Lower lobe of right lung (tissue), 2 donors: Measurements from ENCODE around the gene GALM. TPM values are rescaled to one million over a fixed set of nuclear protein-coding genes. Genes with fewer than 3 reads are reported as not detected.

Experiments used
- ATAC-seq, 2 donors: fragments of 200-7000 bp; cut with Tn5 transposase; one replicate each; pipeline ENCODE4 v1.9.1; 2020 to 2022; ENCODE audit warnings: mild to moderate bottlenecking in 2 of 2, moderate library complexity in 2 of 2
- DNase-seq: peaks from one replicate; pipeline ENCODE4 v3.0.0-alpha.2; 2020
- H3K27ac ChIP-seq: fragments of 200-600 bp; one replicate; pipeline ENCODE4 v1.8.0; 2022
- H3K27me3 ChIP-seq: fragments of 200-600 bp; one replicate; pipeline ENCODE4 v1.8.0; 2022; ENCODE audit warnings: low read depth
- H3K36me3 ChIP-seq: fragments of 200-600 bp; one replicate; pipeline ENCODE4 v1.8.0; 2022; ENCODE audit warnings: mild to moderate bottlenecking
- H3K4me1 ChIP-seq: fragments of 200-600 bp; one replicate; pipeline ENCODE4 v1.8.0; 2022
- H3K4me3 ChIP-seq: fragments of 200-600 bp; one replicate; pipeline ENCODE4 v1.8.0; 2022; ENCODE audit warnings: mild to moderate bottlenecking
- H3K9me3 ChIP-seq: fragments of 200-600 bp; one replicate; pipeline ENCODE4 v1.8.0; 2022
- intact Hi-C: fragments of 100-400 bp; cut with DNase I; formaldehyde crosslinking; loops from one replicate; pipeline ENCODE4 v1.11.0; 2022
- total RNA-seq: library from RNA; stranded (reverse); fragmentation: NEBNext Ultra II Directional; extraction: Animal tissue kit (Norgen Biotek cat#: 25700); gene quantifications from one replicate; pipeline ENCODE4 v1.2.1, GENCODE V29; 2021
- TF ChIP-seq, protein P1 (sequence below): fragments of 200-600 bp; IDR thresholded peaks from one replicate; pipeline ENCODE4 v1.8.0; 2022; ENCODE audit warnings: antibody characterized with exemption, mild to moderate bottlenecking
- donor health status: DM: no; HTN: yes; CAD: no; lungs with severe emphysema.

GALM gene
- total RNA-seq, 1 donor from 2014 or later, result 17.7 TPM

DNA sequence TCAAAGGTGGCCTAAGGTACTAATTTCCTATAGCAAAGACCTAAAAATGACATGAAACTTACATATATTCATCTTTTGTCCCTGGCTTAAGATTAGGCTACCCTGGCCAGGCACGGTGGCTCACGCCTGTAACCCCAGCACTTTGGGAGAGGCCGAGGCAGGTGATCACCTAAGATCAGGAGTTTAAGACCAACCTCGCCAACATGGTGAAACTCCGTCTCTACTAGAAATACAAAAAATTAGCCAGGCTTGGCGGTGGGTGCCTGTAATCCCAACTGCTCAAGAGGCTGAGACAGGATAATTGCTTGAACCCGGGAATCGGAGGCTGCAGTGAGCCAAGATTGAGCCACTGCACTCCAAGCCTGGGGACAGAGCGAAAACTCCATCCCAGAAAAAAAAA lies 79.4 kb downstream of the GALM start:
- Histone ChIP-seq H3K27me3 (no peaks in the 10 kb centered on the region), H3K36me3 (peaks cover 89% of the 10 kb centered on the region), H3K4me1 (peaks cover 60% of the 10 kb centered on the region), H3K27ac (no peak overlapping the region), H3K9me3 (no peaks in the 10 kb centered on the region), H3K4me3 (no peak overlapping the region)
- TF ChIP-seq, protein P1, sequence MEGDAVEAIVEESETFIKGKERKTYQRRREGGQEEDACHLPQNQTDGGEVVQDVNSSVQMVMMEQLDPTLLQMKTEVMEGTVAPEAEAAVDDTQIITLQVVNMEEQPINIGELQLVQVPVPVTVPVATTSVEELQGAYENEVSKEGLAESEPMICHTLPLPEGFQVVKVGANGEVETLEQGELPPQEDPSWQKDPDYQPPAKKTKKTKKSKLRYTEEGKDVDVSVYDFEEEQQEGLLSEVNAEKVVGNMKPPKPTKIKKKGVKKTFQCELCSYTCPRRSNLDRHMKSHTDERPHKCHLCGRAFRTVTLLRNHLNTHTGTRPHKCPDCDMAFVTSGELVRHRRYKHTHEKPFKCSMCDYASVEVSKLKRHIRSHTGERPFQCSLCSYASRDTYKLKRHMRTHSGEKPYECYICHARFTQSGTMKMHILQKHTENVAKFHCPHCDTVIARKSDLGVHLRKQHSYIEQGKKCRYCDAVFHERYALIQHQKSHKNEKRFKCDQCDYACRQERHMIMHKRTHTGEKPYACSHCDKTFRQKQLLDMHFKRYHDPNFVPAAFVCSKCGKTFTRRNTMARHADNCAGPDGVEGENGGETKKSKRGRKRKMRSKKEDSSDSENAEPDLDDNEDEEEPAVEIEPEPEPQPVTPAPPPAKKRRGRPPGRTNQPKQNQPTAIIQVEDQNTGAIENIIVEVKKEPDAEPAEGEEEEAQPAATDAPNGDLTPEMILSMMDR, result no peak
- ATAC-seq (no peak), DNase-seq (no peak)
- intact Hi-C loops, result no loop called here

DNA sequence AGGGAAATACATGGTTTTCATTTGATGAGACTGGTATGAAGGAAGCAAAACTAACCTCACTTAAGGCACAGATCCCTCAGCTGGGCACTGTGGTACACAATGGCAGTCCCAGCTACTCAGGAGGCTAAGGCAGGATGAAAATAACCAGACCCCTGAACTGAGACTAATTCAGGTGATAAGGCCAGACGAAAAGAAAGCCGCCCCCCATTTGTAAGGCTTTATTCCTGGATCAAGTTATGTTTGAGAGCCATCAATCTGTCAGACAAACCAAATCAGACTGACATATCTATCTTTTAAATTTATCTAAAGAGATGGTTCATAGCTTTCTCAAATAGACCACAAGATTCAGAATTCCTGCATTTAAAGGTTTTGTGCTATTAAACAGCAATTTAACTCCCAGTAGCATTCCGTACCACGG lies 81.1 kb downstream of the GALM start:
- Histone ChIP-seq H3K4me1 (peaks cover 60% of the 10 kb centered on the region), H3K36me3 (peaks cover 80% of the 10 kb centered on the region), H3K27ac (no peak overlapping the region), H3K4me3 (no peak overlapping the region), H3K27me3 (no peaks in the 10 kb centered on the region), H3K9me3 (no peaks in the 10 kb centered on the region)
- DNase-seq (no peak), ATAC-seq (no peak)
- TF ChIP-seq, protein P1, result no peak
- intact Hi-C loops, result no loop called here

- no peaks in the 10 kb centered on the region for H3K9me3 ChIP-seq
- peaks cover 72% of the 10 kb centered on the region for H3K36me3 ChIP-seq
- intact Hi-C loops, result no loop called here
- H3K4me3 ChIP-seq, result no peak overlapping the region
- DNase-seq (no peak), ATAC-seq (no peak)
- H3K27ac ChIP-seq, result peak overlapping the region; percentile 18
- TF ChIP-seq, protein P1, result no peak
- H3K4me1 ChIP-seq, result peaks cover 60% of the 10 kb centered on the region
- no peaks in the 10 kb centered on the region for H3K27me3 ChIP-seq
Observed at GRCh38 chr2:38747819-38748218, 81.9 kb downstream of the GALM start.

GRCh38 chr2:38748391-38748790 lies 82.5 kb downstream of the GALM start:
- DNase-seq (no peak), ATAC-seq (no peak)
- TF ChIP-seq, protein P1, result no peak
- peak overlapping the region; percentile 87 for H3K4me3 ChIP-seq
- H3K4me1 ChIP-seq, result peaks cover 60% of the 10 kb centered on the region
- no peaks in the 10 kb centered on the region for H3K27me3 ChIP-seq
- H3K36me3 ChIP-seq, result peaks cover 66% of the 10 kb centered on the region
- intact Hi-C loops, result no loop called here
- H3K9me3 ChIP-seq, result no peaks in the 10 kb centered on the region
- H3K27ac ChIP-seq, result peak overlapping the region; percentile 18

DNA sequence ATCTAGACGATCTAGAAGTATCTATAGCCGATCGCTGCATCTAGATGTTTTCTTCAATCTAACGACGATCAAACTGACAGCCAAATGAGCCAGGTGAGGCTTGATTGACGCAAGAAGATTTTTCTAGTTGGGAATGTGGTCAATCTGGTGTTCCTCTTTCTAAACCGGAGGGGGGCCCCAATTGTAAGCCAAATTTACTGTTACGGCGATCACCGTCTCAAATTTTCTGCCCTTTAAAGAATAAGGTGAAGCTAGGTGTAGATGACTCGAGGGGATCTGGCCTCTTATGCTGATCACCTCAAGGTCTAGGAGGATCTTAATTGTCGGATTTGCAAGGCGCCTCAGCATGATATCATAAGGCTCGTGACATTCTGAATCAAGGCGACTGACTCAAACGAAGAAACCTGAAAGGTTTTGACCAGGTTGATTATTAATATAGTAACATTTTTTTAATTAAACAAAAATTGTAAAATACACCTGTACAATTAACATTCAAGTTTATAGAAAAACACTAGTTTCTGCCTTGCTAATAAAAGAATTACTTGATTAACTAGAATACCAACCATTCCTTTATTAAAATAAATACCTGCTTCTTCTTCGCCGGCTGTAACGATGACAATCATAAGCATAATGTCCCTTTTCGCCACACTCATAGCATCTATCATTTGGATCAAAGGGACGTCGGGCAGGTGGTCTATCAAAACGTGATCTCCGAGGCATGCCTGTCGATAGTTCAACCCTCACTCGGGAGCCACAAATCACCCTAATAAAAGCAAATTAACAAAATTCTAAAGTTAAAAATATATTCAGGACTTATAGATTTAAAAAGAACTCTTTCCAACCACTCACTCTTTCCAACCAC lies 83.3 kb downstream of the GALM start:
- no peaks in the 10 kb centered on the region for H3K27me3 ChIP-seq
- no peaks in the 10 kb centered on the region for H3K9me3 ChIP-seq
- intact Hi-C loops, result no loop called here
- H3K27ac ChIP-seq, result no peak overlapping the region
- peaks cover 58% of the 10 kb centered on the region for H3K36me3 ChIP-seq
- peak overlapping the region; percentile 87 for H3K4me3 ChIP-seq
- DNase-seq, result no peak
- no peak for ATAC-seq
- peaks cover 58% of the 10 kb centered on the region for H3K4me1 ChIP-seq
- TF ChIP-seq, protein P1, result no peak
